RWPE2 (cell line): ENCODE results near the gene MS4A15.

Experiments used
- ATAC-seq: fragments of 200-7000 bp; cut with Tn5 transposase; 3 replicates; pipeline ENCODE4 v1.9.1; 2021; ENCODE audit warnings: low read depth
- DNase-seq: peaks from one replicate; pipeline ENCODE4 v3.0.0-alpha.2; 2020; ENCODE audit warnings: low spot score
- H3K27ac ChIP-seq: fragments of 450-650 bp; 2 replicates; pipeline ENCODE4 v1.5.1; 2017; ENCODE audit warnings: mild to moderate bottlenecking; ENCODE audit not compliant: poor library complexity, severe bottlenecking
- H3K27me3 ChIP-seq: fragments of 250-450 bp; sonication (Bioruptor Pico); 2 replicates; pipeline ENCODE4 v1.5.1; 2021; ENCODE audit warnings: mild to moderate bottlenecking, moderate library complexity; ENCODE audit not compliant: insufficient read depth, poor library complexity, severe bottlenecking
- H3K36me3 ChIP-seq: fragments of 250-450 bp; sonication (Bioruptor Pico); 2 replicates; pipeline ENCODE4 v1.5.1; 2020; ENCODE audit warnings: low read depth, mild to moderate bottlenecking, moderate library complexity
- H3K4me1 ChIP-seq: fragments of 250-450 bp; sonication (Bioruptor Pico); 2 replicates; pipeline ENCODE4 v1.5.1; 2021; ENCODE audit warnings: mild to moderate bottlenecking, moderate library complexity; ENCODE audit not compliant: insufficient read depth, poor library complexity, severe bottlenecking
- H3K4me3 ChIP-seq: fragments of 250-450 bp; sonication (Bioruptor Pico); 2 replicates; pipeline ENCODE4 v1.5.1; 2021; ENCODE audit warnings: mild to moderate bottlenecking, moderate library complexity; ENCODE audit not compliant: severe bottlenecking
- H3K9me3 ChIP-seq: fragments of 250-450 bp; sonication (Bioruptor Pico); 2 replicates; pipeline ENCODE4 v1.5.1; 2021; ENCODE audit warnings: mild to moderate bottlenecking, moderate library complexity; ENCODE audit not compliant: severe bottlenecking
- TF ChIP-seq, protein P1 (sequence below): fragments of 450-650 bp; IDR thresholded peaks from one replicate; pipeline ENCODE4 v1.5.1; 2017; ENCODE audit warnings: mild to moderate bottlenecking, moderate library complexity; ENCODE audit not compliant: poor library complexity, severe bottlenecking

The MS4A15 gene

DNA sequence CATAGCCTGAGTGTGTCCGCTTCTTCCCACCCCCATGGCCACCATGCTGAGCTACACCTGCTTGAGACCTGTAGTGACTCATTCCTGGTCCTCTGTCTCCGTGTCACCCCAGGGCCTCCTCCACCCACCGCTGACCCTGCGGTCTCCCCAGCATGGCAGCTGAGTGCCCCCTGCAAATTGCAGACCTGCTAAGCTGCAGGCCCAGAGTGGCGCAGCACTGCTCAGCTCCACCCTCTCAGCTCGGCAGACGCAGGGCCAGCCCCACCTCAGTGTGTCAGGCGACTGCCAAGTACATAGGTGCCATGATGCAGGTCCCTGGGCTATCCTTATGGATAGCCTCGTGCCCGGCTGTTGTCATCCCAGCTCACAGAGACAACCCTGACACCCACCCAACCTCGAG, 13.1 kb downstream of the MS4A15 start:
- Histone ChIP-seq H3K27ac (no peak overlapping the region), H3K36me3 (no peaks in the 10 kb centered on the region), H3K4me3 (no peak overlapping the region), H3K27me3 (no peaks in the 10 kb centered on the region), H3K4me1 (no peaks in the 10 kb centered on the region), H3K9me3 (no peaks in the 10 kb centered on the region)
- TF ChIP-seq, protein P1, sequence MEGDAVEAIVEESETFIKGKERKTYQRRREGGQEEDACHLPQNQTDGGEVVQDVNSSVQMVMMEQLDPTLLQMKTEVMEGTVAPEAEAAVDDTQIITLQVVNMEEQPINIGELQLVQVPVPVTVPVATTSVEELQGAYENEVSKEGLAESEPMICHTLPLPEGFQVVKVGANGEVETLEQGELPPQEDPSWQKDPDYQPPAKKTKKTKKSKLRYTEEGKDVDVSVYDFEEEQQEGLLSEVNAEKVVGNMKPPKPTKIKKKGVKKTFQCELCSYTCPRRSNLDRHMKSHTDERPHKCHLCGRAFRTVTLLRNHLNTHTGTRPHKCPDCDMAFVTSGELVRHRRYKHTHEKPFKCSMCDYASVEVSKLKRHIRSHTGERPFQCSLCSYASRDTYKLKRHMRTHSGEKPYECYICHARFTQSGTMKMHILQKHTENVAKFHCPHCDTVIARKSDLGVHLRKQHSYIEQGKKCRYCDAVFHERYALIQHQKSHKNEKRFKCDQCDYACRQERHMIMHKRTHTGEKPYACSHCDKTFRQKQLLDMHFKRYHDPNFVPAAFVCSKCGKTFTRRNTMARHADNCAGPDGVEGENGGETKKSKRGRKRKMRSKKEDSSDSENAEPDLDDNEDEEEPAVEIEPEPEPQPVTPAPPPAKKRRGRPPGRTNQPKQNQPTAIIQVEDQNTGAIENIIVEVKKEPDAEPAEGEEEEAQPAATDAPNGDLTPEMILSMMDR: no peak
- DNase-seq (no peak), ATAC-seq (no peak)

DNA sequence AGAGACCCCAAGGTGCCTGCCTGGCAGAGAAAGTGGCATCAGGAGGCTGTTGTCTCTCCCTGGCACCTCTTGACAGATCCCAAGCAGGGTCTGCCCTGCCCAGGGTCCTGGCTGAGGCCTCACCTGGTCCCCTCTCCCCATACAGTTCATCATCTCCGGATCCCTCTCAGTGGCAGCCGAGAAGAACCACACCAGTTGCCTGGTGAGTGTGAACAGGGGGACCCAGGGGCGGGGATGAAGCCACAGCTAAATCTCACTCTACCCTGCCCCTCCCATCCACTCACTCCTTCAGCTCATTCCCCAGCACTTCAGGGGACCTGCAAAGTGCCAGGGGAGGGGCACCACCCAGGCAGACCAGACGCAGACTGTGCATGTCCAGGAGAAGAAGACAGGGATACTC, 14.5 kb downstream of the MS4A15 start:
- DNase-seq: peak; percentile 32
- no peaks in the 10 kb centered on the region for H3K9me3 ChIP-seq
- no peaks in the 10 kb centered on the region for H3K4me1 ChIP-seq
- TF ChIP-seq, protein P1: no peak
- H3K27me3 ChIP-seq: no peaks in the 10 kb centered on the region
- H3K27ac ChIP-seq: no peak overlapping the region
- no peaks in the 10 kb centered on the region for H3K36me3 ChIP-seq
- H3K4me3 ChIP-seq: no peak overlapping the region
- no peak for ATAC-seq

DNA sequence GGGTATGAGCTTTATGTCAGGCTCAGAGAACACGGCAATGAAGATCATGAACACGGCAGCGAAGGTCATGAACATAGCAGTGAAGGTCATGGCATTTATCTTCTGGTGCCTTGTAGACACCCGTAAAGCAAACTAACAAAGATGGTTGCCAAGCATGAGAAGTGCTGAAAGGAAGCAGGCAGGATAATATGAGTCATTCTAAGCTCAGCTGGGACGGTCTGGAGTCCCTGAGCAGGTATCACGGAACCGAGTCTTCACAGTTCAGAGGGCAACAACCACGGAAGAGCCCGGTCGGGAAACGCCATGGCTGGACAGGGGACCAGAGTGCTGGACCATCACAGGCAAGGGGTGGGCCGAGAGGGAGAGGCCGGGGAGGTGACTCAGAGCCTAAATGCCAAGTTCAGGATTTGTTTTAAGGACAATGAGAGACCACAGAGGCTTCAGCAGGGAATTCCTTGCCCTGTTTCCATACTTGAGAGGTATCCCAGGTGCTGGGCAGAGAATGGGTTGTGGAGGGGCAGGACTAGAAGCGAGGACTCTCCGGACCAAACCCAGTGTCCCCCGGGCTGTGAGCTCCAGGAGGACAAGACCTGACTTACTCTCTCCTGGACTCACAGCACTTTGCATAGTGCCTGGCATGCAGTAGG, 15.3 kb downstream of the MS4A15 start:
- H3K4me3 ChIP-seq: no peak overlapping the region
- H3K27ac ChIP-seq: no peak overlapping the region
- no peaks in the 10 kb centered on the region for H3K9me3 ChIP-seq
- TF ChIP-seq, protein P1: no peak
- H3K27me3 ChIP-seq: no peaks in the 10 kb centered on the region
- DNase-seq: no peak
- H3K4me1 ChIP-seq: no peaks in the 10 kb centered on the region
- no peak for ATAC-seq
- H3K36me3 ChIP-seq: no peaks in the 10 kb centered on the region

DNA sequence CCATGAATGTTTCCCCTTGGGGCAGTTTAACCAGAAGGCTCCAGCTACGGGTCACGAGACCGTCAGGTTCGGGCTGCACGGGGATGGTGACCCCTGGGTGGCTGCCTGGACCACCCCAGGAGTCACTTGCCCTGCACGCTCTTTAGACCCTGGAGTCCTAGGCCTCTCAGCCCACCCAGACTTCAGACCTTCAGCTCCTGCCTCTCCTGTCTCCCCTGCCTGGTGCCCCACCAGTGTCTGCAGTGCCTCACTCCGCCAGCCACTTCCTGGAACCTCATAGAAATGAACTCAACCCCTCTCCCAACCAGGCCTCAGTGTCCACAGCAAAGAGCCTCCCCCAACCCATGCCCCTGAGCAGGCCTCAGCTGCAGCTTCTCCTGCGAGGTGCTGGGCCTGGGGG, 16.0 kb downstream of the MS4A15 start:
- TF ChIP-seq, protein P1: no peak
- ATAC-seq: no peak
- Histone ChIP-seq H3K4me3 (no peak overlapping the region), H3K36me3 (no peaks in the 10 kb centered on the region), H3K27me3 (no peaks in the 10 kb centered on the region), H3K4me1 (no peaks in the 10 kb centered on the region), H3K9me3 (no peaks in the 10 kb centered on the region), H3K27ac (no peak overlapping the region)
- no peak for DNase-seq

DNA sequence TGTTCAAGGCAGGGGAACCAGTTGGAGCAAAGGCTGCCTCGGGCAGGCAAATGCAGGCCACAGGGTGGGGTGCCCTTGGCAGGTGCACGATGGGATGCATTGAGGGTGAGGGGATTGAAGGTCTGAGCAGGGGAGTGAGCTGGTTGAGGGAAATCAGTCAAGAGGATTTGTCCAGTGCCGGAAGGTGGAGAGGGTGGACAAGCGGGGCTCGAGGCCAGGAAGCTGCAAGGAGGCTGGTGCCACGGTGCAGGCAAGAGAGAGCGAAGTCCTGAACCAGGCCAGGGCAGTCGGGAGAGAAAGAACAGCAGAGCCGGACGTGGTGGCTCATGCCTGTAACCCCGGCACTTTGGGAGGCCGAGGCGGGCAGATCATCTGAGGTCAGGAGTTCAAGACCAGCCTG, 18.1 kb downstream of the MS4A15 start:
- no peak overlapping the region for H3K4me3 ChIP-seq
- H3K27ac ChIP-seq: no peak overlapping the region
- H3K36me3 ChIP-seq: no peaks in the 10 kb centered on the region
- no peaks in the 10 kb centered on the region for H3K27me3 ChIP-seq
- ATAC-seq: no peak
- TF ChIP-seq, protein P1: no peak
- no peaks in the 10 kb centered on the region for H3K9me3 ChIP-seq
- no peaks in the 10 kb centered on the region for H3K4me1 ChIP-seq
- no peak for DNase-seq
